IMR-90 (cell line): ENCODE measurements around the gene RNF2. TPM values are rescaled to one million over a fixed set of nuclear protein-coding genes. Genes with fewer than 3 reads are reported as not detected.
"Not testable (repeated sequence)": the region's sequence is repeated elsewhere in the genome, so short reads cannot be mapped to it uniquely, and the experiment has no call there.

ENCODE experiments used
- ATAC-seq: fragments of 200-7000 bp; cut with Tn5 transposase; 2 replicates; pipeline ENCODE4 v1.9.1; 2020; ENCODE audit warnings: low read depth, mild to moderate bottlenecking, moderate library complexity
- BruUV-seq: library from RNA; stranded (reverse); fragments of 400-500 nt; replicated peaks from 2 replicates; lab custom pipeline; 2021; lab: Mats Ljungman, UMichigan
- CTCF ChIA-PET: fragments of 300-600 bp; formaldehyde crosslinking; extraction: SDS; loops from one replicate; lab custom pipeline; 2021; ENCODE audit warnings: antibody characterized with exemption; lab: Yijun Ruan, JAX
- POLR2A ChIA-PET: fragments of 300-600 bp; sonication (Branson Sonifier 250); formaldehyde crosslinking; loops from one replicate; lab custom pipeline; 2022; ENCODE audit warnings: antibody characterized with exemption; ENCODE audit not compliant: unreplicated experiment; lab: Charles Lee
- DNase-seq: peaks from one replicate; pipeline ENCODE4 v3.0.0; 2013
- H2AFZ ChIP-seq: replicated peaks from 2 replicates; pipeline ENCODE3; 2013; ENCODE audit warnings: low read length, mild to moderate bottlenecking; ENCODE audit not compliant: poor library complexity
- H2AK5ac ChIP-seq: 2 replicates; pipeline ENCODE4 v1.6.1; 2013; ENCODE audit warnings: low read depth, low read length, inconsistent platforms
- H2AK9ac ChIP-seq: replicated peaks from 2 replicates; pipeline ENCODE3; 2013; ENCODE audit warnings: mild to moderate bottlenecking, low read depth, low read length, moderate library complexity; ENCODE audit not compliant: poor library complexity
- H2BK120ac ChIP-seq: 2 replicates; pipeline ENCODE4 v1.6.1; 2013; ENCODE audit warnings: low read depth, low read length, inconsistent platforms
- H2BK15ac ChIP-seq: 3 replicates; pipeline ENCODE4 v1.6.1; 2013; ENCODE audit warnings: low read depth, low read length, inconsistent platforms
- H2BK20ac ChIP-seq: 2 replicates; pipeline ENCODE4 v1.6.1; 2013; ENCODE audit warnings: low read depth, mild to moderate bottlenecking, inconsistent platforms, low read length, moderate library complexity
- H2BK5ac ChIP-seq: 2 replicates; pipeline ENCODE4 v1.6.1; 2013; ENCODE audit warnings: mild to moderate bottlenecking, low read depth, low read length, inconsistent platforms; ENCODE audit not compliant: poor library complexity, severe bottlenecking
- H3K14ac ChIP-seq: replicated peaks from 2 replicates; pipeline ENCODE4 v1.6.1; 2013; ENCODE audit warnings: low read depth, low read length, inconsistent platforms
- H3K18ac ChIP-seq: 2 replicates; pipeline ENCODE4 v1.6.1; 2013; ENCODE audit warnings: low read depth, low read length, control low read depth
- H3K23ac ChIP-seq: 2 replicates; pipeline ENCODE4 v1.6.1; 2013; ENCODE audit warnings: low read depth, low read length, inconsistent platforms
- H3K27ac ChIP-seq: 2 replicates; pipeline ENCODE4 v1.5.1; 2013; ENCODE audit warnings: mild to moderate bottlenecking, control low read depth, low read length; ENCODE audit not compliant: insufficient read depth
- H3K27me3 ChIP-seq: 2 replicates; pipeline ENCODE4 v1.6.1; 2013; ENCODE audit warnings: low read length; ENCODE audit not compliant: control insufficient read depth, insufficient read depth
- H3K36me3 ChIP-seq: 2 replicates; pipeline ENCODE4 v1.6.1; 2013; ENCODE audit warnings: low read length, mixed read lengths; ENCODE audit not compliant: control insufficient read depth, insufficient read depth
- H3K4ac ChIP-seq: 2 replicates; pipeline ENCODE4 v1.6.1; 2013; ENCODE audit warnings: low read depth, low read length, inconsistent platforms
- H3K4me1 ChIP-seq: 2 replicates; pipeline ENCODE4 v1.6.1; 2013; ENCODE audit warnings: low read length, mixed read lengths; ENCODE audit not compliant: control insufficient read depth, insufficient read depth
- H3K4me2 ChIP-seq: 2 replicates; pipeline ENCODE4 v1.6.1; 2013; ENCODE audit warnings: low read depth, mild to moderate bottlenecking, control low read depth, low read length, moderate library complexity
- H3K4me3 ChIP-seq: 2 replicates; pipeline ENCODE4 v1.5.1; 2013; ENCODE audit warnings: low read depth, mild to moderate bottlenecking, control low read depth, low read length, moderate library complexity; ENCODE audit not compliant: insufficient read depth
- H3K56ac ChIP-seq: 2 replicates; pipeline ENCODE4 v1.6.1; 2013; ENCODE audit warnings: low read length, inconsistent platforms; ENCODE audit not compliant: insufficient read depth; ENCODE audit errors: extremely low read depth
- H3K79me1 ChIP-seq, 2 experiments: 2 replicates each; pipeline ENCODE4 v1.6.1; 2013; ENCODE audit warnings: low read length in 2 of 2, inconsistent platforms in 1 of 2, low read depth in 1 of 2
- H3K9ac ChIP-seq: 2 replicates; pipeline ENCODE4 v1.6.1; 2013; ENCODE audit warnings: low read depth, low read length, control low read depth
- H3K9me1 ChIP-seq: 2 replicates; pipeline ENCODE4 v1.6.1; 2013; ENCODE audit warnings: low read length, inconsistent platforms; ENCODE audit not compliant: insufficient read depth
- H3K9me3 ChIP-seq: 2 replicates; pipeline ENCODE4 v1.6.1; 2013; ENCODE audit warnings: low read length; ENCODE audit not compliant: control insufficient read depth, insufficient read depth
- H4K20me1 ChIP-seq: 2 replicates; pipeline ENCODE4 v1.6.1; 2013; ENCODE audit warnings: low read length, inconsistent platforms; ENCODE audit not compliant: insufficient read depth
- H4K5ac ChIP-seq: 2 replicates; pipeline ENCODE4 v1.6.1; 2013; ENCODE audit warnings: mild to moderate bottlenecking, low read depth, low read length, control low read depth
- H4K8ac ChIP-seq, 2 experiments: 2 replicates each; pipeline ENCODE4 v1.6.1; 2013; ENCODE audit warnings: low read depth in 2 of 2, low read length in 2 of 2, control low read depth in 1 of 2, inconsistent platforms in 1 of 2
- H4K91ac ChIP-seq: 2 replicates; pipeline ENCODE4 v1.6.1; 2013; ENCODE audit warnings: low read depth, low read length, inconsistent platforms; ENCODE audit not compliant: insufficient read depth
- WGBS, 2 experiments: methylation state at CpG; one replicate each; pipeline versions ENCODE4 v1.1.5 to v1.1.7; 2013; ENCODE audit warnings: missing lambda C conversion rate in 2 of 2; ENCODE audit not compliant: insufficient read length in 1 of 2; ENCODE audit errors: extremely low coverage in 2 of 2; 5-methylcytosine and 5-hydroxymethylcytosine counted together
- dilution Hi-C: fragments of 300-500 bp; cut with HindIII; formaldehyde crosslinking; loops from one replicate; pipeline ENCODE4 v1.14.3; 2018; ENCODE audit warnings: low sequenced_read_pairs; ENCODE audit not compliant: unreplicated experiment
- in situ Hi-C: fragments of 300-500 bp; cut with MboI; formaldehyde crosslinking; loops from 3 replicates; pipeline ENCODE4 v1.14.3; 2019; ENCODE audit warnings: low sequenced_read_pairs, inconsistent platforms, mixed read lengths
- intact Hi-C: fragments of 100-400 bp; cut with micrococcal nuclease; formaldehyde crosslinking; loops from 2 replicates; pipeline ENCODE4 v1.10.0; 2022
- polyA plus RNA-seq, 3 experiments: library from polyadenylated mRNA; depleted of rRNA; stranded (reverse); fragments of >200 nt; gene quantifications; 2 replicates each; pipeline ENCODE4 v1.2.3, GENCODE V29; 2012; ENCODE audit warnings: low replicate concordance in 1 of 3
- total RNA-seq: library from RNA; depleted of rRNA; stranded (reverse); fragments of >200 nt; gene quantifications from 2 replicates; pipeline ENCODE4 v1.2.3, GENCODE V29; 2012

Gene RNF2
- total and polyA plus RNA-seq, 2 of the 4 experiments (the other 2 are of a cell fraction), result 22.6 to 48.8 TPM

DNA sequence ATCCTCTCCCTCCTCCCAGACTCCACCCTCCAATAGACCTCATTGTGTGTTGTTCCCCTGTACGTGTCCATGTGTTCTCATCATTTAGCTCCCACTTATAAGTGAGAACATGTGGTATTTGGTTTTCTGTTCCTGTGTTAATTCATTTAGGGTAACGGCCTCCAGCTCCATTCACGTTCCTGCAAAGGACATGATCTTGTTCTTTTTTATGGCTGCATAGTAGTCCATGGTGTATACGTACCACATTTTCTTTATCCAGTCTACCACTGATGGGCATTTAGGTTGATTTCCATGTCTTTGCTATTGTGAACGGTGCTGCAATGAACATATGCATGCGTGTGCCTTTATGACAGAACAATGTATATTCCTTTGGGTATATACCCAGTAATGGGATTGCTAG lies 45.4 kb upstream of the RNF2 start:
- H2BK15ac ChIP-seq, H4K5ac ChIP-seq, H4K91ac ChIP-seq, H3K79me1 ChIP-seq, H3K23ac ChIP-seq, H2AK5ac ChIP-seq, H3K56ac ChIP-seq, DNase-seq, intact Hi-C loops, H2BK120ac ChIP-seq, H3K4me2 ChIP-seq, H2BK5ac ChIP-seq, H4K20me1 ChIP-seq, H2BK20ac ChIP-seq, H3K4ac ChIP-seq, ATAC-seq, H2AK9ac ChIP-seq, H3K36me3 ChIP-seq, H3K4me1 ChIP-seq, BruUV-seq, H3K4me3 ChIP-seq, CTCF ChIA-PET, H3K9ac ChIP-seq, H3K27ac ChIP-seq, H3K18ac ChIP-seq, H3K14ac ChIP-seq, H3K9me3 ChIP-seq, H4K8ac ChIP-seq, H2AFZ ChIP-seq, H3K9me1 ChIP-seq, POLR2A ChIA-PET, H3K27me3 ChIP-seq: not testable (repeated sequence)
- dilution Hi-C loops (loop anchor here (25.0 kb wide), 1 partner anchor 188 kb away; no protein-coding TSS in a partner anchor), in situ Hi-C loops (loop anchor here (10.0 to 25.0 kb wide), 2 partner anchors 162 to 675 kb away; partner anchors contain the start of genes SWT1 and TRMT1L)
- no CpG with 5 or more reads among the region's 6 CpGs for WGBS, 2 experiments

DNA sequence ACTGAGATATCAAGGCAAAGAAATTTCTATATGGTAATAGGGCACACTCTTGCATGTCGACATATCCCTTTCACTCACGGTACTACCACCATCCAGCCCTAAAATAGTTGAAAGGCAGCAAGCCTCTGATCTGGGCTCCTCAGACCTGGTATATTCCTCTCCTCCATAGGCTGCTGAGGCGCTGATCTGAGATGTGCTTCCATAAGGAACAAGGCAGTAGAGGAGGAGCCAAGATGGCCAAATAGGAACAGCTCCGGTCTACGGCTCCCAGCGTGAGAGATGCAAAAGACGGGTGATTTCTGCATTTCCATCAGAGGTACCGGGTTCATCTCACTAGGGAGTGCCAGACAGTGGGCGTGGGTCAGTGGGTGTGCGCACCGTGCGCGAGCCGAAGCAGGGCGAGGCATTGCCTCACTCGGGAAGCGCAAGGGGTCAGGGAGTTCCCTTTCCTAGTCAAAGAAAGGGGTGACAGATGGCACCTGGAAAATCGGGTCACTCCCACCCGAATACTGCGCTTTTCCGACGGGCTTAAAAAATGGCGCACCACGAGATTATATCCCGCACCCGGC lies 44.0 kb upstream of the RNF2 start:
- H3K9me1 ChIP-seq, CTCF ChIA-PET, H2BK5ac ChIP-seq, H2AK9ac ChIP-seq, H4K5ac ChIP-seq, H3K56ac ChIP-seq, H3K79me1 ChIP-seq, ATAC-seq, H3K23ac ChIP-seq, H3K14ac ChIP-seq, H3K4ac ChIP-seq, H2BK120ac ChIP-seq, intact Hi-C loops, dilution Hi-C loops, H4K8ac ChIP-seq, DNase-seq, H3K4me3 ChIP-seq, H2BK15ac ChIP-seq, H3K27ac ChIP-seq, H3K9me3 ChIP-seq, H3K18ac ChIP-seq, H3K36me3 ChIP-seq, in situ Hi-C loops, H2AFZ ChIP-seq, H3K4me2 ChIP-seq, BruUV-seq, H4K20me1 ChIP-seq, H3K9ac ChIP-seq, H2BK20ac ChIP-seq, H3K4me1 ChIP-seq, H4K91ac ChIP-seq, H3K27me3 ChIP-seq, POLR2A ChIA-PET, H2AK5ac ChIP-seq: not testable (repeated sequence)
- 93% methylated on average over 3 of the region's 26 CpGs; no CpG with 5 or more reads in 1 of the 2 experiments for WGBS, 2 experiments
